Calu3 (cell line): ENCODE data around the gene VDAC1. TPM values are rescaled to one million over a fixed set of nuclear protein-coding genes. Genes with fewer than 3 reads are reported as not detected.

Experiments used
- BruUV-seq: library from RNA; stranded (reverse); fragments of 400-500 nt; replicated peaks from 2 replicates; lab custom pipeline; 2021; lab: Mats Ljungman, UMichigan
- CTCF ChIA-PET: fragments of 300-600 bp; sonication (Branson Sonifier 250); formaldehyde crosslinking; loops from one replicate; lab custom pipeline; 2022; ENCODE audit warnings: antibody characterized with exemption; lab: Charles Lee
- DNase-seq: peaks from one replicate; pipeline ENCODE4 v3.0.0; 2022
- H3K27ac Mint-ChIP-seq: one replicate; pipeline ENCODE4 v1.8.0; 2022; ENCODE audit warnings: mixed read lengths; ENCODE audit not compliant: unreplicated experiment
- H3K27me3 Mint-ChIP-seq: one replicate; pipeline ENCODE4 v1.8.0; 2022; ENCODE audit warnings: mixed read lengths; ENCODE audit not compliant: unreplicated experiment
- H3K36me3 Mint-ChIP-seq: one replicate; pipeline ENCODE4 v1.8.0; 2022; ENCODE audit warnings: mild to moderate bottlenecking, moderate library complexity, mixed read lengths; ENCODE audit not compliant: insufficient read depth, unreplicated experiment
- H3K4me1 Mint-ChIP-seq: one replicate; pipeline ENCODE4 v1.8.0; 2022; ENCODE audit warnings: mild to moderate bottlenecking, low read depth, mixed read lengths; ENCODE audit not compliant: unreplicated experiment
- H3K4me3 Mint-ChIP-seq: one replicate; pipeline ENCODE4 v1.8.0; 2022; ENCODE audit warnings: mild to moderate bottlenecking, low read depth, moderate library complexity, mixed read lengths; ENCODE audit not compliant: unreplicated experiment
- H3K9me3 Mint-ChIP-seq: one replicate; pipeline ENCODE4 v1.8.0; 2022; ENCODE audit warnings: low read depth, mixed read lengths; ENCODE audit not compliant: unreplicated experiment
- CTCF ChIP-seq: fragments of 200-600 bp; IDR thresholded peaks from one replicate; pipeline ENCODE4 v1.8.0; 2022; ENCODE audit warnings: antibody characterized with exemption; ENCODE audit not compliant: unreplicated experiment
- intact Hi-C: fragments of 100-400 bp; cut with micrococcal nuclease; formaldehyde crosslinking; loops from one replicate; pipeline ENCODE4 v1.10.0; 2022; ENCODE audit not compliant: unreplicated experiment
- total RNA-seq: library from RNA; stranded (reverse); gene quantifications from 2 replicates; pipeline ENCODE4 v1.2.3, GENCODE V29; 2022

Gene VDAC1
- total RNA-seq, 1 experiment from 2014 or later = 410 TPM

GRCh38 chr5:133981714-133982113, 23.1 kb downstream of the VDAC1 start:
- Mint-ChIP-seq H3K4me3 (no peak overlapping the region), H3K9me3 (no peaks in the 10 kb centered on the region), H3K27me3 (no peaks in the 10 kb centered on the region), H3K27ac (no peak overlapping the region), H3K36me3 (peaks cover 86% of the 10 kb centered on the region), H3K4me1 (no peaks in the 10 kb centered on the region)
- CTCF ChIA-PET = interaction anchor here (0.9 to 1.0 kb wide), 2 partner anchors 12 to 22 kb away, joined by 3 read pairs; no protein-coding TSS in a partner anchor
- intact Hi-C loops = no loop called here
- DNase-seq = no peak
- TF ChIP-seq CTCF = no peak
- BruUV-seq = no TSS peak

GRCh38 chr5:133980652-133981051, 24.1 kb downstream of the VDAC1 start:
- CTCF ChIA-PET = interaction anchor here (0.6 to 1.1 kb wide), 3 partner anchors 58 to 507 kb away, joined by 3 to 4 read pairs (median 3); no protein-coding TSS in a partner anchor
- Mint-ChIP-seq H3K9me3 (no peaks in the 10 kb centered on the region), H3K27me3 (no peaks in the 10 kb centered on the region), H3K4me1 (no peaks in the 10 kb centered on the region), H3K27ac (no peak overlapping the region), H3K4me3 (no peak overlapping the region), H3K36me3 (peaks cover 86% of the 10 kb centered on the region)
- intact Hi-C loops = no loop called here
- TF ChIP-seq CTCF = no peak
- BruUV-seq = no TSS peak
- DNase-seq = no peak

GRCh38 chr5:133978943-133979342, 25.8 kb downstream of the VDAC1 start:
- CTCF ChIA-PET = interaction anchor here (1.6 kb wide), 1 partner anchor 9 kb away, joined by 10 read pairs; no protein-coding TSS in a partner anchor
- peaks cover 86% of the 10 kb centered on the region for H3K36me3 Mint-ChIP-seq
- no peak for TF ChIP-seq CTCF

GRCh38 chr5:133977858-133978257, 26.9 kb downstream of the VDAC1 start:
- CTCF ChIA-PET = no interaction called here
- H3K27me3 Mint-ChIP-seq = no peaks in the 10 kb centered on the region
- no peak for DNase-seq
- intact Hi-C loops = no loop called here
- no peak overlapping the region for H3K4me3 Mint-ChIP-seq
- no peaks in the 10 kb centered on the region for H3K9me3 Mint-ChIP-seq
- no TSS peak for BruUV-seq
- peaks cover 4% of the 10 kb centered on the region for H3K4me1 Mint-ChIP-seq
- no peak overlapping the region for H3K27ac Mint-ChIP-seq
- peaks cover 83% of the 10 kb centered on the region for H3K36me3 Mint-ChIP-seq
- TF ChIP-seq CTCF = no peak

More at GRCh38 chr5:133978943-133979342, 25.8 kb downstream of the VDAC1 start:
- Mint-ChIP-seq H3K4me1 (no peaks in the 10 kb centered on the region), H3K27ac (no peak overlapping the region), H3K9me3 (no peaks in the 10 kb centered on the region), H3K4me3 (no peak overlapping the region), H3K27me3 (no peaks in the 10 kb centered on the region)
- intact Hi-C loops = no loop called here
- no TSS peak for BruUV-seq
- no peak for DNase-seq
